Heart left ventricle (tissue), 13 donors: ENCODE results near the gene RNF38.

Source experiments
- POLR2A ChIP-seq, 2 donors: fragments of 450-650 bp; IDR thresholded peaks; one replicate each; pipeline ENCODE4 v1.6.1; 2017; ENCODE audit warnings: antibody characterized with exemption in 2 of 2, mild to moderate bottlenecking in 2 of 2, moderate library complexity in 2 of 2
- TF ChIP-seq, protein P1 (sequence below), 12 donors: fragments of 200-600 bp; sonication (generic) in 4 of 12; IDR thresholded peaks; one replicate each; pipeline versions ENCODE4 v1.5.0 to v1.8.0; 2018 to 2022; ENCODE audit warnings: antibody characterized with exemption in 12 of 12, mild to moderate bottlenecking in 5 of 12
- donor health status: ischemic (EF 13 %, LVEDD 7.1; RV severe dilation, severe dysfunction).
- donor health status: DM: no; HTN: yes; CAD: no.
- donor health status: DM: no; HTN: no; CAD: no.
- donor health status: ischemic (EF 25% LVEDD 6.9; RV normal size, moderate dysfunction).
- donor health status: ischemic (EF 25% LVEDD 5.7; RV mildly dilated, moderate dysfunction).
- donor health status: ischemic (EF 35%, LVEDD 5.7; RV mildly dilated, moderate dysfunction).
- donor health status: nonischemic (EF 11% LVEDD 7.7; RV severe dilation, severe dysfunction).
- donor health status: DM: yes; HTN: yes; CAD: no.
- donor health status: PGD.
- donor health status: ischemic (EF 29% LVEDD 5.4; RV normal size, mild dysfunction).
- donor health status: nonischemic (EF 23%, LVEDD 6.1; RV moderate dilation, normal function).

DNA sequence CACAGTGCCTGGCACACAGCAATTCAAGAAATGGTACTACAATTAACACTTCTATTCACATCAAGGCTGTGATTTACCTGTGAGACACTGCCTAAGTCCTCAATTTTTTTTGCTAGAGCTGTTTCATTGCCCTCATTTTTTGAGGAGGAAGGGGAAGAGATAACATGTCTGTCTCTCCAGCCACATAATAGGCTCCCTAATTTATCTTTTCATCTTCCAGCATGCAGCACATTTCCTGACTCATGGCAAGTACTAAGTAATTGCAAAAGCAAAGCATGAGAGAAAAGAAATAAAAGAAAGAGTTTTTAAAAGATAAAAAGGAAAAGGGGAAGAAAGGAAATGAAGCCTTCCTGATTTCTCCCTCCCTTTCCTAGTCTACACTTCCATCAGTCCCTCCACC, 26.9 kb upstream of the RNF38 start:
- no peak for TF ChIP-seq POLR2A (IDR thresholded peaks at IDR 0.05)
- TF ChIP-seq, protein P1, sequence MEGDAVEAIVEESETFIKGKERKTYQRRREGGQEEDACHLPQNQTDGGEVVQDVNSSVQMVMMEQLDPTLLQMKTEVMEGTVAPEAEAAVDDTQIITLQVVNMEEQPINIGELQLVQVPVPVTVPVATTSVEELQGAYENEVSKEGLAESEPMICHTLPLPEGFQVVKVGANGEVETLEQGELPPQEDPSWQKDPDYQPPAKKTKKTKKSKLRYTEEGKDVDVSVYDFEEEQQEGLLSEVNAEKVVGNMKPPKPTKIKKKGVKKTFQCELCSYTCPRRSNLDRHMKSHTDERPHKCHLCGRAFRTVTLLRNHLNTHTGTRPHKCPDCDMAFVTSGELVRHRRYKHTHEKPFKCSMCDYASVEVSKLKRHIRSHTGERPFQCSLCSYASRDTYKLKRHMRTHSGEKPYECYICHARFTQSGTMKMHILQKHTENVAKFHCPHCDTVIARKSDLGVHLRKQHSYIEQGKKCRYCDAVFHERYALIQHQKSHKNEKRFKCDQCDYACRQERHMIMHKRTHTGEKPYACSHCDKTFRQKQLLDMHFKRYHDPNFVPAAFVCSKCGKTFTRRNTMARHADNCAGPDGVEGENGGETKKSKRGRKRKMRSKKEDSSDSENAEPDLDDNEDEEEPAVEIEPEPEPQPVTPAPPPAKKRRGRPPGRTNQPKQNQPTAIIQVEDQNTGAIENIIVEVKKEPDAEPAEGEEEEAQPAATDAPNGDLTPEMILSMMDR (IDR thresholded peaks at IDR 0.05) = no peak
